CD4-positive, alpha-beta T cell treated with Interleukin-6 at 100 ng/mL for 8 hours (primary cell): ENCODE results near the gene ZNF492.
"Not testable (repeated sequence)": the region's sequence is repeated elsewhere in the genome, so short reads cannot be mapped to it uniquely, and the experiment has no call there.

Experiments used
- DNase-seq: peaks from one replicate; pipeline ENCODE4 v3.0.0-alpha.2; 2020; ENCODE audit warnings: mixed read lengths, low spot score

ZNF492 gene

GRCh38 chr19:22617614-22618320 lies 16.4 kb upstream of the ZNF492 start:
- no peak for DNase-seq

DNA sequence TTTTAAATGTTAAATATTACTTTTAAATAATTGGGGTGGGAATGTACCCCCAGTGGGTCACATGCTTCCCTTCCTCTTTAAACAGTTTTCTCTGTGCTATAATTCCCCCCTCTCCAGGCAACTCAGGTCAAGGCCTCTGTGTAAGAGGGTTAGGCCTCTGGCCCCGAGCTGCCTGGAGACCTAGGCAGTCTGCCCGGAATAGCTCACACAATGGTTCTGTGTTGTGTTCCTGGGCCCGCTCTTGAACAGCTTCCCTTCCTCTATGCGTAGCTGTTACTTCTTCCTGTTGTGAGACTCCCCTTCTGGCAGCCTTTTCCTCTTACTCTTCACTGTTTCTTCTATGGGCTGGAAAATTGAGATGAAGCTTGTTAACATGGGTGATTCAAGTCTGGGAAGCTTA lies 14.8 kb upstream of the ZNF492 start:
- no peak for DNase-seq

DNA sequence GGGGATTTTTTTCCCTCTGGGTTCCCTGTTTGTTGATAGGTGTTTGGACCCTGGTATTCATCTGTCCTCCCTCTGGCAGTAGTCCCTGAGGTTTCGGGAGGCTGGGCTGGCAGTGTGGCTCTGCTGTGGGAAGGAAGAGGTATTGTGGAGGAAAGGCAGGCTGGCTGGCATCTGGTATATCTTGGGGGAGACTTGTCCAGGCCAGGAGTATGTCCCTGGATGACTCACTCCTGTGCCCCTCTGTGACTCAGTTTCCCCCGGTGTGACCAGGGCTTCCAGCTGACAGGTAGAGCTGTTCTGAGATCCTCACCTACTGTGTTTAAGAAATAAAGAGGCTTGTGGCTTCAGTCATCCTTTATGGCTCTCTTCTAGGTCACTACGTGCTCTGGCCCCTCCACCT lies 14.2 kb upstream of the ZNF492 start:
- DNase-seq, result no peak

GRCh38 chr19:22620401-22620800 lies 13.7 kb upstream of the ZNF492 start:
- DNase-seq, result no peak

- DNase-seq, result no peak
These were observed 13.2 kb upstream of the ZNF492 start for GRCh38 chr19:22620912-22621311.

DNA sequence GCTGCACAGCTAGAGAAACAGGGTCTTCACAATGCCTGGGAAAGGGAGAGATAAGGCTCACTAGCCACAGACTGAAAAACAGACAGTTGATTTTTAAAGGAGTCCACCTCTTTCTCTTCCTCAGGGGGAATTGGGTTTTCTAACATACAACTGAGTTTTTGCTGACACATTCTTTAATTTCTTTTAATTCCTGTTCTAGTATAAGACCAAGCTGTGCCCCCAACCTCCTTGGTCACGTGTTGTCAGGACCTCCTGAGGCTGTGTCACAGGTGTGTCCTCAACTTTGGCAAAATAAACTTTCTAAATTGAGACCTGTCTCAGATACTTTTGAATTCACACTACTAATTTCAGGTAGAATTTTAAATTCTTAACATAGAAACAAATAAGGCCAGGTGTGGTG lies 12.1 kb upstream of the ZNF492 start:
- no peak for DNase-seq

DNA sequence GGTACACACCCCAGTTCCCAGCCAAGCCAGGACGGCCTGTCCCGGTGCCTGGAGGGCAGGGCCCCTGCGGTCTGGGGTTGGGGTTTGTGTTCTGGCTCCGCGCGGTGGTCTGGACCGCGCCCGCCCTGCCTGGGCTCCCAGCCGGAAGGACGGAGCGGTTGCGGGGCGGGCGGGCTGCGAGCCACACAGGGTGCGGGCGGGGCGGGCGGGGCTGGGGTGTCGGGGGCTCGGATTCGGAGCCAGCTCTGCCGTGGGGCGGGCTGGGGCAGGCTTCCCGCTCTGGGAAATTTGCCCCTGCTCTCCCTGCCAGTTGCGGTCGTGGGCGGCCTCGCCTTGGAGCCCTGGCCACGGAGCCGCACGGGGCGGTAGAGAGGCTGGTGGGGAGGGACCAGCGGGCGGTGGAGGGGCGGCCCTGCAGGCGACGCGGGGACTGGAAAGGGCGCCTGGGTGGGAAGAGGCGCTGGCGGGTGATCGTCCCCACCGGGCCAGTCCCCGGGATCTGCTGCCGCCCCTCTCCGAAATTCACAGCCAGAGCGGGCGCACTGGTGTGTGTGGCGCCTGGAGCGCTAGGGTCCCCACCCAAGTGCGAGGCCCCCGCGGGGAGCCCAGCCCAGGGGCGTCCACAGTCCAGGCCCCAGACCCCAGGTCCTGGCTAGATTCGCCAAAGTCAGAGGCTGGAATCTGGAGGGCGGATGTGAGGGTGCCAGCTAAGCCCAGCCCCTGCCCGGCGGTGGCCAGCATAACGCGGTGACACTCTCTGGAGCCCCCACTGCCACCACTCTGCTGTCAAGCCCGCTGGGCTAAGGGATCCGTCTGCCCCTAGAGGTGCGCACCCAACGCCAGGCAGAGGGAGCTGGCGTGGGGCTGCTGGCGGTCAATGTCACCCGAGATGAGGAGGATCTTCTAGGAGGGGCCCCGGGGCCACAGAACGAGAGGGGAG lies 11.0 kb upstream of the ZNF492 start:
- DNase-seq, result no peak

GRCh38 chr19:22623841-22624221 lies 10.3 kb upstream of the ZNF492 start:
- no peak for DNase-seq

- DNase-seq, result no peak
These were observed 8.7 kb upstream of the ZNF492 start for GRCh38 chr19:22625266-22626035.

DNA sequence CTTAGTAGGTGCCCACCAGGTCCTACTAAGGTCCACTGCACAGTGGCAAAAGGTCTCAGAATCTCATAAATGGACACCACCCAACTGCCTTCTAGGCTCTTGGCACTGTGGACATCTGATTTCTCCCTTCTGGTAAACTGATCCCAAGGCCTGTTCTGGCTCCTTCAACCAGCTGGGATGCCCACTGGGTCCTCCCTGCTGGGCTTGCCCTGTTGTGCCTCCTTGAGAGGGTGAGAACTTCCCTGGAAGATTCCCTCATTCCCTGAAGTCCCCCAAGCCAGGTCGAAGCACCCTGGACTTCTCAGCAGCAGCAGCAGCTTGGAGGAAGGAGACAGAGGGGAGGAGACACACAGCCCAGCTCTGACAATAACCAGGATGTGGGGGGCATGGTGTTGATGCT lies 6.6 kb upstream of the ZNF492 start:
- no peak for DNase-seq

DNA sequence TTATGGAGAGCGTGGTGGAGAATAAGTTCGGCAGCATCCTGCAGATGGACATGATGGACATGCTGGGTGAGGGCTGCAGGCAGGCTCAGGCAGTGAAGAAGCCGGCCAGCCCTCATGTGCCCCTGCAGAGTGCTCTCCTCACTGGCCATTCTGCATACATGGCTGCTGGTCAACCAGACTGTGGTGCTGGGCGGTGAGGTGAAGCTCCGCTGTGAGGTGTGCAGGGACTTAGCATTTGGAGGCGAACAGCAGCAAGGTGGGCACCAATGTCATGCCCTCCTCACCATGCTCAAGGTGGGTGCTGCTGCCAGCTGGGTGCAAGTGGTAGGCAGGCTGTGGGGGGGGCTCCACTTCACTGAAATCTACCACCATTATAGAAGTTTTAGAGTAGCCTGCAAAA lies 5.7 kb upstream of the ZNF492 start:
- no peak for DNase-seq

- no peak for DNase-seq
These were observed 315 bp downstream of the ZNF492 start for GRCh38 chr19:22634450-22634827.

DNA sequence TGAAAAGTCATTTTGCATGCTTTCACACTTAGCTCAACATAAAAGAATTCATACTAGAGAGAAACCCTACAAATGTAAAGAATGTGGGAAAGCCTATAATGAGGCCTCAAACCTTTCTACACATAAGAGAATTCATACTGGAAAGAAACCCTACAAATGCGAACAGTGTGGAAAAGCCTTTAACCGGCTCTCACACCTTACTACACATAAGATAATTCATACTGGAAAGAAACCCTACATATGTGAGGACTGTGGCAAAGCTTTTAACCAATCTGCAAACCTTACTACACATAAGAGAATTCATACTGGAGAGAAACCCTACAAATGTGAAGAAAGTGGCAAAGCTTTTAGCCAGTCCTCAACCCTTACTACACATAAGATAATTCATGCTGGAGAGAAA lies 51.4 kb downstream of the ZNF492 start:
- not testable (repeated sequence) for DNase-seq

GRCh38 chr19:22702661-22703060 lies 68.5 kb downstream of the ZNF492 start:
- not testable (repeated sequence) for DNase-seq

- not testable (repeated sequence) for DNase-seq
These were observed 69.0 kb downstream of the ZNF492 start for GRCh38 chr19:22703096-22703495.

- no peak for DNase-seq
These were observed 74.9 kb downstream of the ZNF492 start for GRCh38 chr19:22708983-22709382.
